ENCODE data around the gene CFAP20DC.
"Not testable (repeated sequence)": the region's sequence is repeated elsewhere in the genome, so short reads cannot be mapped to it uniquely, and the experiment has no call there.

CFAP20DC gene

DNA sequence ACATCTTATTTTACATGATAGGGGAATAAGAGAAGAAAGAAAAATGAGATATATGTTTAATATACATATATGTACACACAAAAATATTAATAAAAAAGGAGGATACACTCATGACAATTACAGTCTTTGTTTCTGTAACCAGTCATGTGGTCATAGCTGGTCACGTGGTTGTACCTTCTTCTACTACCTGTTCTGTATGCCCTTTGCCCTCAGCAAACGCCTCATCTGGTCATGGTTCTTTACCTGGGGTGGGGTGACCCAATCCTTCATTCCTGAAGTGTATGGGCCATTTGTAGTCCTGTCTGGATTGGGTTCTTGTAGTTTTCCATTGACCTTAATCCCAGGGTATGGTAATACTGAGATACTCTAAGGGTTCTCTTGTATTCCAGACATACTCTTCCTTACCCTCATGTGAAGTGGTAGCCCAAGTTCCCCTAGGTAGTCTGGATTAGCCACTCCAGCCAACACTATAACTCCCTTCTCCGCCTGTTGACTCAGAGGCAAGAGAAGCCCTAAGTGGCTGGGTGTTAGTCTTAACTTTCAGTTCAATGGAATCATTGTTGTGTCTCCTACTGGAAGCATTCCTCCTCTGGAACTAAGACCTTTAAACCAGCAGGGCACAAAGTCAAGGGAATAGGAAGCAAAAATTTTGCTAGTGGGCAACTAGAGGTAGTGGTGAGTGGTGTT is 336.0 kb downstream of the CFAP20DC start:
- H3K18ac ChIP-seq (ENCODE audit: low read depth in 1 of 2, low read length in 2 of 2) = no peak overlapping the region
- H3K4me1 ChIP-seq (ENCODE audit: control insufficient read depth, insufficient read depth, low read depth, low read length) = no peaks in the 10 kb centered on the region
- 68% methylated on average over 2 of the region's 3 CpGs for WGBS
- H3K27me3 ChIP-seq (ENCODE audit: control insufficient read depth in 1 of 2, insufficient read depth in 1 of 2, low read length in 2 of 2) = no peaks in the 10 kb centered on the region
- no peak overlapping the region for H3K4ac ChIP-seq (ENCODE audit: low read depth in 1 of 2, low read length in 2 of 2)
- H2AFZ ChIP-seq (ENCODE audit: low read depth, low read length) = no peak overlapping the region
- no peak overlapping the region for H3K4me2 ChIP-seq (ENCODE audit: low read length, poor library complexity, severe bottlenecking)
- peaks cover 4% of the 10 kb centered on the region for H3K9me3 ChIP-seq (ENCODE audit: control insufficient read depth, low read length)
- H2BK120ac ChIP-seq (ENCODE audit: low read depth, low read length) = no peak overlapping the region
- H4K91ac ChIP-seq (ENCODE audit: low read length) = no peak overlapping the region
- no peak overlapping the region for H3K27ac ChIP-seq (ENCODE audit: low read length, poor library complexity, severe bottlenecking)
- no peak overlapping the region for H3K9ac ChIP-seq (ENCODE audit: low read length)
- no peak overlapping the region for H2BK15ac ChIP-seq (ENCODE audit: low read depth, poor library complexity, severe bottlenecking)
- H3K4me3 ChIP-seq (ENCODE audit: insufficient read depth in 1 of 2, low read depth in 1 of 2, low read length in 2 of 2) = no peak overlapping the region
- no peak overlapping the region for H3K14ac ChIP-seq (ENCODE audit: low read length in 2 of 2)
- no peak overlapping the region for H2AK5ac ChIP-seq (ENCODE audit: low read length, severe bottlenecking)
- no peaks in the 10 kb centered on the region for H3K79me1 ChIP-seq (replicated peaks; ENCODE audit: low read length, poor library complexity, severe bottlenecking)
- no peaks in the 10 kb centered on the region for H3K36me3 ChIP-seq (ENCODE audit: control insufficient read depth in 1 of 2, insufficient read depth in 2 of 2, low read depth in 1 of 2, low read length in 2 of 2)
- no peak overlapping the region for H2BK5ac ChIP-seq (ENCODE audit: low read depth, low read length, poor library complexity, severe bottlenecking)
- no peak overlapping the region for H2BK12ac ChIP-seq (ENCODE audit: low read length in 2 of 2)
- no peak overlapping the region for H4K8ac ChIP-seq (ENCODE audit: low read length)
- DNase-seq = no peak
- no peak overlapping the region for H3K23ac ChIP-seq (ENCODE audit: low read length in 2 of 2)

DNA sequence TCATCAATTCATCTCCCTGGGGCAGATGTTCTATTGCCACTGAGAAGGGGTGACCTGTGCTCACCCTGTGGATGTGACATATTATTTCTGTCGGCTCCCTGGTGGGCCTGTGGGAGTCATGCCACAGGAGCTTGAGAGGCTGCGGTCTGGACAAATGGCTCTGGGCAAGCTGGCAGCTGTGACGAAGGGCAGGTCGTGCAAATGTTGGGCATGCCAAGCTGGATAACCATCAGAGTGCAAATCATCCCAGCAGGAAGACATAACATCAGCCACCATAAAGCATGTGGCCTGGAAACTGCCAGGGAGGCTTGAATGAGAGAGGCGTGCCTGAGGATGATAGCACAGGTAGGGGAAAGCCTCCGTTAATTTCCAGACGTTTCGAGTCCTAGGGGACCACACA is 338.0 kb downstream of the CFAP20DC start:
- no peak overlapping the region for H3K14ac ChIP-seq (ENCODE audit: low read length in 2 of 2)

DNA sequence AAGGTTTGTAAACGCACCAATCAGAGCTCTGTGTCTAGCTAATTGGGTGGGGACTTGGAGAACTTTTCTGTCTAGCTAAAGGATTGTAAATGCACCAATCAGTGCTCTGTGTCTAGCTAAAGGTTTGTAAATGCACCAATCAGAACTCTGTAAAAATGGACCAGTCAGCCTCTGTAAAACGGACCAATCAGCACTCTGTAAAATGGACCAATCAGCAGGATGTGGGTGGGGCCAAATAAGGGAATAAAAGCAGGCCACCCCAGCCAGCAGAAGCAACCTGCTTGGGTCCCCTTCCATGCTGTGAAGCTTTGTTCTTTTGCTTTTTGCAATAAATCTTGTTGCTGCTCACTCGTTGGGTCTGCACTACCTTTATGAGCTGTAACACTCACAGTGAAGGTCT is 340.8 kb downstream of the CFAP20DC start:
- H2BK15ac ChIP-seq (ENCODE audit: low read depth, poor library complexity, severe bottlenecking); H3K4me2 ChIP-seq (ENCODE audit: low read length, poor library complexity, severe bottlenecking); DNase-seq; H4K8ac ChIP-seq (ENCODE audit: low read length); H2AK5ac ChIP-seq (ENCODE audit: low read length, severe bottlenecking); H3K9ac ChIP-seq (ENCODE audit: low read length); H3K4ac ChIP-seq (ENCODE audit: low read depth in 1 of 2, low read length in 2 of 2); H3K23ac ChIP-seq (ENCODE audit: low read length in 2 of 2); H3K27me3 ChIP-seq (ENCODE audit: control insufficient read depth in 1 of 2, insufficient read depth in 1 of 2, low read length in 2 of 2); H2AFZ ChIP-seq (ENCODE audit: low read depth, low read length); H3K27ac ChIP-seq (ENCODE audit: low read length, poor library complexity, severe bottlenecking); H2BK120ac ChIP-seq (ENCODE audit: low read depth, low read length); H3K79me1 ChIP-seq (replicated peaks; ENCODE audit: low read length, poor library complexity, severe bottlenecking); H4K91ac ChIP-seq (ENCODE audit: low read length); H3K36me3 ChIP-seq (ENCODE audit: control insufficient read depth in 1 of 2, insufficient read depth in 2 of 2, low read depth in 1 of 2, low read length in 2 of 2); H3K9me3 ChIP-seq (ENCODE audit: control insufficient read depth, low read length); H2BK12ac ChIP-seq (ENCODE audit: low read length in 2 of 2); H3K4me1 ChIP-seq (ENCODE audit: control insufficient read depth, insufficient read depth, low read depth, low read length); H2BK5ac ChIP-seq (ENCODE audit: low read depth, low read length, poor library complexity, severe bottlenecking); H3K4me3 ChIP-seq (ENCODE audit: insufficient read depth in 1 of 2, low read depth in 1 of 2, low read length in 2 of 2); H3K14ac ChIP-seq (ENCODE audit: low read length in 2 of 2); H3K18ac ChIP-seq (ENCODE audit: low read depth in 1 of 2, low read length in 2 of 2): not testable (repeated sequence)
- WGBS = 72% methylated on average over 3 of the region's 3 CpGs

More for the DNA sequence above, 338.0 kb downstream of the CFAP20DC start:
- Histone ChIP-seq H3K4me3 (ENCODE audit: insufficient read depth in 1 of 2, low read depth in 1 of 2, low read length in 2 of 2) (no peak overlapping the region), H3K36me3 (ENCODE audit: control insufficient read depth in 1 of 2, insufficient read depth in 2 of 2, low read depth in 1 of 2, low read length in 2 of 2) (no peaks in the 10 kb centered on the region), H3K27me3 (ENCODE audit: control insufficient read depth in 1 of 2, insufficient read depth in 1 of 2, low read length in 2 of 2) (no peaks in the 10 kb centered on the region), H4K91ac (ENCODE audit: low read length) (no peak overlapping the region), H3K27ac (ENCODE audit: low read length, poor library complexity, severe bottlenecking) (no peak overlapping the region), H3K9me3 (ENCODE audit: control insufficient read depth, low read length) (peaks cover 4% of the 10 kb centered on the region), H3K4me1 (ENCODE audit: control insufficient read depth, insufficient read depth, low read depth, low read length) (no peaks in the 10 kb centered on the region), H2BK12ac (ENCODE audit: low read length in 2 of 2) (no peak overlapping the region), H2BK5ac (ENCODE audit: low read depth, low read length, poor library complexity, severe bottlenecking) (no peak overlapping the region), H3K4me2 (ENCODE audit: low read length, poor library complexity, severe bottlenecking) (no peak overlapping the region), H2BK15ac (ENCODE audit: low read depth, poor library complexity, severe bottlenecking) (no peak overlapping the region), H3K79me1 (replicated peaks; ENCODE audit: low read length, poor library complexity, severe bottlenecking) (no peaks in the 10 kb centered on the region), H3K18ac (ENCODE audit: low read depth in 1 of 2, low read length in 2 of 2) (no peak overlapping the region), H2AK5ac (ENCODE audit: low read length, severe bottlenecking) (no peak overlapping the region), H4K8ac (ENCODE audit: low read length) (no peak overlapping the region), H3K23ac (ENCODE audit: low read length in 2 of 2) (no peak overlapping the region), H2BK120ac (ENCODE audit: low read depth, low read length) (no peak overlapping the region), H3K4ac (ENCODE audit: low read depth in 1 of 2, low read length in 2 of 2) (no peak overlapping the region), H2AFZ (ENCODE audit: low read depth, low read length) (no peak overlapping the region), H3K9ac (ENCODE audit: low read length) (no peak overlapping the region)
- no peak for DNase-seq
- 86% methylated on average over 8 of the region's 8 CpGs for WGBS

DNA sequence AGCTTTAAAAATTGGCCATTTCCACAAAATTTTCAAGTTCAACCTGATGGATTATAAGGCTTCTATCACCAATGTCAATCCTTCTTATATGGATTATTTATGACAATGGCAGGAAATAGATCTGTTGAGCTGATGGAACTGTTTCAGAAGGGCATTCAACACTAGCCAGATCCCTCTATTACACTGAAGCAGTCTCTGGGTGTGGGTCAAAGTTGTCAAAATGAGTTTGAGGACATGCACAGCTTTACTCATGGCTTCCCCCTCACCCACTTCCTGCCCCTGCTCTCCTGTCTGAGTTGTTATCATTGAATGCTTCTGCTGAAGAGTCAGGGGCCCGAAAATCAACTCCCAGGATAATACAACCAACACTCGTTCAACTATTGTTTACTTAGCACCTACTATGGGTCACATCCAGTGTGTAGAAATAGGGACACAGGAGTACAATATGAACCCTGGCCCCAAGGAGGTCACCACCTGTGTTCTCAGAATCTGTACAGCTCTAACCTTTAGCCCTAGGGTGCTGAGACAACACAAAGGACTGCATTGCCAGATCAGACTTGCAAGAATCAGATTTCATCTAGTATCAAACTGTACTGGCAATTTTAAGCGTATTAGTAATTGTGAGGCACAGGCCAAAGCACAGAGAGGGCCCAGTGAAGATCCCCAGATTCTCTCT is 341.6 kb downstream of the CFAP20DC start:
- Histone ChIP-seq H2BK5ac (ENCODE audit: low read depth, low read length, poor library complexity, severe bottlenecking) (no peak overlapping the region), H3K27me3 (ENCODE audit: control insufficient read depth in 1 of 2, insufficient read depth in 1 of 2, low read length in 2 of 2) (no peaks in the 10 kb centered on the region), H3K36me3 (ENCODE audit: control insufficient read depth in 1 of 2, insufficient read depth in 2 of 2, low read depth in 1 of 2, low read length in 2 of 2) (no peaks in the 10 kb centered on the region), H4K91ac (ENCODE audit: low read length) (no peak overlapping the region), H2AK5ac (ENCODE audit: low read length, severe bottlenecking) (no peak overlapping the region), H2AFZ (ENCODE audit: low read depth, low read length) (no peak overlapping the region), H3K79me1 (replicated peaks; ENCODE audit: low read length, poor library complexity, severe bottlenecking) (no peaks in the 10 kb centered on the region), H4K8ac (ENCODE audit: low read length) (no peak overlapping the region), H3K23ac (ENCODE audit: low read length in 2 of 2) (no peak overlapping the region), H3K4me1 (ENCODE audit: control insufficient read depth, insufficient read depth, low read depth, low read length) (no peaks in the 10 kb centered on the region), H3K27ac (ENCODE audit: low read length, poor library complexity, severe bottlenecking) (no peak overlapping the region), H3K4ac (ENCODE audit: low read depth in 1 of 2, low read length in 2 of 2) (no peak overlapping the region), H3K9ac (ENCODE audit: low read length) (no peak overlapping the region), H2BK12ac (ENCODE audit: low read length in 2 of 2) (no peak overlapping the region), H2BK120ac (ENCODE audit: low read depth, low read length) (no peak overlapping the region), H2BK15ac (ENCODE audit: low read depth, poor library complexity, severe bottlenecking) (no peak overlapping the region), H3K4me2 (ENCODE audit: low read length, poor library complexity, severe bottlenecking) (no peak overlapping the region), H3K4me3 (ENCODE audit: insufficient read depth in 1 of 2, low read depth in 1 of 2, low read length in 2 of 2) (no peak overlapping the region), H3K14ac (ENCODE audit: low read length in 2 of 2) (no peak overlapping the region), H3K18ac (ENCODE audit: low read depth in 1 of 2, low read length in 2 of 2) (no peak overlapping the region), H3K9me3 (ENCODE audit: control insufficient read depth, low read length) (peaks cover 2% of the 10 kb centered on the region)
- WGBS = 24% methylated on average over 3 of the region's 3 CpGs
- no peak for DNase-seq
